Fibroblast of lung (primary cell): ENCODE measurements around the gene LHX2.

Experiments
- EZH2 ChIP-seq: IDR thresholded peaks from 2 replicates; pipeline ENCODE4 v1.5.1; 2012; ENCODE audit warnings: low read length, control low read depth, mild to moderate bottlenecking; ENCODE audit errors: missing control alignments
- TF ChIP-seq, protein P1 (sequence below), 2 donors: IDR thresholded peaks in 1 of 2; conservative IDR thresholded peaks in 1 of 2; 1 replicate in 1 of 2; 2 replicates in 1 of 2; pipeline ENCODE4 v1.5.1; 2011 to 2012; ENCODE audit warnings: low read length in 2 of 2, control low read depth in 1 of 2, inconsistent platforms in 1 of 2, low read depth in 1 of 2, mild to moderate bottlenecking in 1 of 2

DNA sequence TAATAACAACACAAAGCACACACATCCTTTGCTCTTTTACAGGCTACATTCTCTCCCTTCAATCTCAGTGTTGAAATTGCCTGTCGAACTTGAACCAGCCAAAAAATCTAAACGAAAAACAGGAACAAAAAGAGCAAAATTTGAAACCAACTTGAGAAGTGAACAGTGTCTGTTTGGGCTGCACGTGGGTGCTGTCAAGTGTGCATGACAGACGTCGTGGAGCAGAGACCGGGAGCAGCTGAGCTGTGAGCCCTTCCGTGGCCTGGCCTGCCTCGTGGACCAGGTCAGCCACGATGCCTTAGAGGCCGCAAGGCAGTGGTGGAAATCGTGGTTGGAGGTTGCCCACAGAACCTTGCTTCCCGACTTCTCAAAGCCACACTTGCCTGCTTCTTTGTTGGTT lies 46.8 kb upstream of the LHX2 start:
- TF ChIP-seq, protein P1, sequence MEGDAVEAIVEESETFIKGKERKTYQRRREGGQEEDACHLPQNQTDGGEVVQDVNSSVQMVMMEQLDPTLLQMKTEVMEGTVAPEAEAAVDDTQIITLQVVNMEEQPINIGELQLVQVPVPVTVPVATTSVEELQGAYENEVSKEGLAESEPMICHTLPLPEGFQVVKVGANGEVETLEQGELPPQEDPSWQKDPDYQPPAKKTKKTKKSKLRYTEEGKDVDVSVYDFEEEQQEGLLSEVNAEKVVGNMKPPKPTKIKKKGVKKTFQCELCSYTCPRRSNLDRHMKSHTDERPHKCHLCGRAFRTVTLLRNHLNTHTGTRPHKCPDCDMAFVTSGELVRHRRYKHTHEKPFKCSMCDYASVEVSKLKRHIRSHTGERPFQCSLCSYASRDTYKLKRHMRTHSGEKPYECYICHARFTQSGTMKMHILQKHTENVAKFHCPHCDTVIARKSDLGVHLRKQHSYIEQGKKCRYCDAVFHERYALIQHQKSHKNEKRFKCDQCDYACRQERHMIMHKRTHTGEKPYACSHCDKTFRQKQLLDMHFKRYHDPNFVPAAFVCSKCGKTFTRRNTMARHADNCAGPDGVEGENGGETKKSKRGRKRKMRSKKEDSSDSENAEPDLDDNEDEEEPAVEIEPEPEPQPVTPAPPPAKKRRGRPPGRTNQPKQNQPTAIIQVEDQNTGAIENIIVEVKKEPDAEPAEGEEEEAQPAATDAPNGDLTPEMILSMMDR (conservative IDR thresholded peaks at IDR 0.05 in 1 of 2, IDR thresholded peaks at IDR 0.05 in 1 of 2; ENCODE audit: low read depth in 1 of 2, low read length in 2 of 2), result no peak
- no peak for TF ChIP-seq EZH2
